K562 (cell line): ENCODE results near the gene CCDC85C. TPM values are rescaled to one million over a fixed set of nuclear protein-coding genes. Genes with fewer than 3 reads are reported as not detected.

Source experiments
- BCOR ChIP-seq: fragments of 450-650 bp; IDR thresholded peaks from 2 replicates; pipeline ENCODE4 v1.6.1; 2016
- BMI1 ChIP-seq: fragments of 150-350 bp; IDR thresholded peaks from 2 replicates; pipeline ENCODE4 v1.6.1; 2014; ENCODE audit warnings: low read length
- CREB5 ChIP-seq: fragments of 250-450 bp; sonication (Bioruptor Pico); IDR thresholded peaks from 2 replicates; pipeline ENCODE4 v1.5.0; 2020; ENCODE audit warnings: mild to moderate bottlenecking
- E2F5 ChIP-seq: sonication (generic); formaldehyde crosslinking; IDR thresholded peaks from 2 replicates; pipeline ENCODE4 v1.8.0; 2022; ENCODE audit warnings: mild to moderate bottlenecking, missing genetic modification reagents
- GABPB1 ChIP-seq: sonication (generic); formaldehyde crosslinking; IDR thresholded peaks from 2 replicates; pipeline ENCODE4 v1.8.0; 2022; ENCODE audit warnings: mild to moderate bottlenecking, missing genetic modification reagents
- HMG20B ChIP-seq: fragments of 250-450 bp; sonication (Bioruptor Pico); IDR thresholded peaks from 2 replicates; pipeline ENCODE4 v1.5.0; 2021; ENCODE audit warnings: mild to moderate bottlenecking
- HNRNPUL1 ChIP-seq: fragments of 200-400 bp; formaldehyde crosslinking; IDR thresholded peaks from 2 replicates; pipeline ENCODE4 v1.6.1; 2017; ENCODE audit warnings: low read length
- IRF2 ChIP-seq: sonication (generic); formaldehyde crosslinking; IDR thresholded peaks from 2 replicates; pipeline ENCODE4 v1.8.1; 2022; ENCODE audit warnings: mild to moderate bottlenecking, missing genetic modification reagents
- JUND ChIP-seq, 2 experiments: IDR thresholded peaks; 2 replicates in 1 of 2; 3 replicates in 1 of 2; pipeline ENCODE4 v1.6.1; 2011; ENCODE audit warnings: borderline replicate concordance in 2 of 2, low read depth in 2 of 2, low read length in 2 of 2, improper control_type of control experiment in 1 of 2, missing biosample characterization in 1 of 2, missing genetic modification characterization in 1 of 2, missing genetic modification reagents in 1 of 2
- MCM2 ChIP-seq: fragments of 450-650 bp; IDR thresholded peaks from 2 replicates; pipeline ENCODE4 v1.6.1; 2017; ENCODE audit warnings: low read depth, mild to moderate bottlenecking
- MLLT1 ChIP-seq, 2 experiments: fragments of 450-650 bp; IDR thresholded peaks; 2 replicates each; pipeline ENCODE4 v1.6.1; 2016
- MTA3 ChIP-seq: fragments of 450-650 bp; formaldehyde crosslinking; IDR thresholded peaks from 2 replicates; pipeline ENCODE4 v1.6.1; 2017; ENCODE audit warnings: mild to moderate bottlenecking, borderline replicate concordance
- MXD1 ChIP-seq: fragments of 250-450 bp; sonication (Bioruptor Pico); IDR thresholded peaks from 2 replicates; pipeline ENCODE4 v1.8.0; 2021; ENCODE audit warnings: borderline replicate concordance, mild to moderate bottlenecking, moderate library complexity; ENCODE audit not compliant: poor library complexity, severe bottlenecking
- POLR3G ChIP-seq: IDR thresholded peaks from 2 replicates; pipeline ENCODE4 v1.6.1; 2011; ENCODE audit not compliant: insufficient read length, insufficient replicate concordance; ENCODE audit errors: extremely low read depth
- SRSF3 ChIP-seq: fragments of 200-400 bp; formaldehyde crosslinking; IDR thresholded peaks from 2 replicates; pipeline ENCODE4 v1.6.1; 2016; ENCODE audit warnings: mild to moderate bottlenecking, low read length, moderate library complexity; ENCODE audit not compliant: insufficient read depth
- TBP ChIP-seq: optimal IDR thresholded peaks from 2 replicates; pipeline ENCODE3; 2011; ENCODE audit warnings: low read depth, low read length, improper control_type of control experiment
- ZMIZ1 ChIP-seq, 2 experiments: fragments of 150-350 bp in 1 of 2; IDR thresholded peaks; 2 replicates each; pipeline ENCODE4 v1.6.1; 2012 to 2016; ENCODE audit warnings: low read depth in 2 of 2, low read length in 2 of 2, mild to moderate bottlenecking in 1 of 2, moderate library complexity in 1 of 2
- ZNF431 ChIP-seq: sonication (generic); formaldehyde crosslinking; IDR thresholded peaks from 2 replicates; pipeline ENCODE4 v1.8.0; 2022; ENCODE audit warnings: mild to moderate bottlenecking, missing genetic modification reagents
- ZNF696 ChIP-seq: fragments of 250-450 bp; sonication (Bioruptor Pico); conservative IDR thresholded peaks from 2 replicates; pipeline ENCODE4 v1.4.0; 2020; ENCODE audit warnings: mild to moderate bottlenecking, moderate library complexity
- polyA plus RNA-seq, 8 experiments: library from polyadenylated mRNA; depleted of rRNA in 4 of 8; stranded (reverse) in 5 of 8; unstranded in 3 of 8; fragments of >200 nt; fragmentation: Nextera tagmentation in 2 of 8; fragmentation: Illumina TruSeq in 1 of 8; extraction: Ambion mirVana in 2 of 8; extraction: Trizol in 1 of 8; gene quantifications; 2 replicates each; pipeline versions ENCODE4 v1.2.1 to v1.2.3, GENCODE V29; 2011 to 2014; ENCODE audit warnings: inconsistent platforms in 1 of 8, missing spikeins in 1 of 8
- total RNA-seq, 7 experiments: library from RNA; depleted of rRNA in 6 of 7; stranded (reverse); fragments of >200 nt in 6 of 7; fragmentation: Illumina TruSeq in 2 of 7; extraction: Trizol in 2 of 7; gene quantifications; 2 replicates each; pipeline versions ENCODE4 v1.2.1 to v1.2.3, GENCODE V29; 2011 to 2021; ENCODE audit warnings: low replicate concordance in 1 of 7

Gene CCDC85C
- total and polyA plus RNA-seq, 9 of the 15 experiments (the other 6 are each of a cell fraction or from before 2014, with no cell fraction given): 0.18 to 22.0 (median 6.3) TPM

- TF ChIP-seq IRF2 (no peak), E2F5 (CRISPR knock-in tag) (no peak), CREB5 (CRISPR knock-in tag) (no peak), TBP (no peak), SRSF3 (no peak), JUND (IDR thresholded peaks at IDR 0.05; ENCODE audit: borderline replicate concordance, low read depth, low read length) (no peak), JUND (tag; IDR thresholded peaks at IDR 0.05; ENCODE audit: borderline replicate concordance, low read depth, low read length) (no peak; the same call in 2 of the 3 replicates), MCM2 (no peak), HMG20B (CRISPR knock-in tag) (no peak), BMI1 (no peak), GABPB1 (CRISPR knock-in tag) (no peak), POLR3G (no peak), MXD1 (CRISPR knock-in tag) (no peak), HNRNPUL1 (no peak), ZNF431 (CRISPR knock-in tag) (no peak), MLLT1 (IDR thresholded peaks at IDR 0.05) (no peak), MTA3 (0 out of 2 replicates have a peak, but pooled peaks have one; percentile 47), ZNF696 (CRISPR knock-in tag) (no peak), ZMIZ1 (IDR thresholded peaks at IDR 0.05; ENCODE audit: low read depth in 2 of 2, low read length in 2 of 2) (peak in 1 of 2 experiments; percentile 50; a peak in 1 of 4 replicates), BCOR (peak; percentile 67)
These were observed 31.6 kb downstream of the CCDC85C start (continued) for GRCh38 chr14:99572173-99572999.
